HG02759 (cell line): ENCODE measurements around the gene AXIN1.
"Not testable (repeated sequence)": the region's sequence is repeated elsewhere in the genome, so short reads cannot be mapped to it uniquely, and the experiment has no call there.

Experiments used
- ATAC-seq: cut with Tn5 transposase; IDR thresholded peaks from one replicate; pipeline ENCODE4 v1.9.1; 2021; ENCODE audit warnings: mild to moderate bottlenecking, moderate library complexity; ENCODE audit not compliant: unreplicated experiment

AXIN1 gene

GRCh38 chr16:381789-382717 is 29.5 kb upstream of the AXIN1 start, which contains the start of gene PGAP6:
Gene PGAP6, minus strand, starts transcription at chr16:381978. Its CDS starts 157 bp downstream, at chr16:381821.
- peak; percentile 67 for ATAC-seq

GRCh38 chr16:381012-381788 is 28.7 kb upstream of the AXIN1 start:
- peak; percentile 31 for ATAC-seq

- ATAC-seq: peak; percentile 5
Measured at GRCh38 chr16:380762-381011, 28.2 kb upstream of the AXIN1 start.

GRCh38 chr16:379961-380761 is 27.6 kb upstream of the AXIN1 start:
- ATAC-seq: no peak

- ATAC-seq: no peak
Measured at GRCh38 chr16:379183-379960, 26.8 kb upstream of the AXIN1 start.

GRCh38 chr16:378821-379182 is 26.3 kb upstream of the AXIN1 start:
- no peak for ATAC-seq

GRCh38 chr16:378113-378820 is 25.7 kb upstream of the AXIN1 start:
- ATAC-seq: not testable (repeated sequence)

GRCh38 chr16:377419-377951 is 25.0 kb upstream of the AXIN1 start:
- no peak for ATAC-seq

GRCh38 chr16:376817-377418 is 24.4 kb upstream of the AXIN1 start:
- ATAC-seq: no peak

GRCh38 chr16:375927-376816 is 23.6 kb upstream of the AXIN1 start:
- no peak for ATAC-seq

- no peak for ATAC-seq
Measured at GRCh38 chr16:375212-375611, 22.7 kb upstream of the AXIN1 start.

GRCh38 chr16:374616-374926 is 22.0 kb upstream of the AXIN1 start:
- ATAC-seq: no peak

GRCh38 chr16:373848-374615 is 21.5 kb upstream of the AXIN1 start:
- no peak for ATAC-seq

GRCh38 chr16:373020-373598 is 20.6 kb upstream of the AXIN1 start:
- no peak for ATAC-seq

GRCh38 chr16:372302-372983 is 19.9 kb upstream of the AXIN1 start:
- ATAC-seq: no peak

- ATAC-seq: no peak
Measured at GRCh38 chr16:371515-372301, 19.2 kb upstream of the AXIN1 start.
